GM13977 (cell line): Measurements from ENCODE around the gene NEMP1.
A peak's percentile ranks its signal among the peaks of the same experiment; 100 is the strongest.

Experiments
- DNase-seq: peaks from one replicate; pipeline ENCODE4 v3.0.0; 2012; ENCODE audit warnings: low spot score
- CTCF ChIP-seq: IDR thresholded peaks from 2 replicates; pipeline ENCODE4 v1.5.1; 2012; ENCODE audit warnings: mild to moderate bottlenecking, control low read depth; ENCODE audit not compliant: insufficient read depth; ENCODE audit errors: extremely low read depth, missing control alignments
- in situ Hi-C: fragments of 300-500 bp; cut with MboI; formaldehyde crosslinking; loops from one replicate; pipeline ENCODE4 v1.12.0; 2022; ENCODE audit warnings: low sequenced_read_pairs, low pct_unique_long_range_greater_than_20kb, mixed read lengths, inconsistent platforms; ENCODE audit not compliant: unreplicated experiment

Gene NEMP1

DNA sequence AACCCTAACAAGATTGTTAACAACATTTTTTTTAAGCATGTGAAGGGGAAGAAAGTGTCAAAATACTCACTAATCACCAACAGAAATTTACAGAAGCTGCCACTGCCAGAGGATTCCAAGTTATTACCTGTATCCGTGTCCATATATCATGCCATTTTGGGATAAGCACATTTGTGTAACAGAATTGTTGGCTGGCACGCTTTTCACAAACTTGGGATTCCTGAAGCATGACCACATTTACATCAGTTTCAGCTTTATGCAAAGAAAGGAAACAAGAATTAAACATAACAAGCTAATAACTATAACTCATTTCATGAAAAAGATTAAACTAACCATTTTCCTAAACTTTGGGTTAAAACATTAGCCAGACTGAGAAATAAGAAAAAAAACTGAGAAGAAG, 5.9 kb downstream of the NEMP1 start:
- TF ChIP-seq CTCF = no peak
- in situ Hi-C loops = no loop called here
- no peak for DNase-seq

DNA sequence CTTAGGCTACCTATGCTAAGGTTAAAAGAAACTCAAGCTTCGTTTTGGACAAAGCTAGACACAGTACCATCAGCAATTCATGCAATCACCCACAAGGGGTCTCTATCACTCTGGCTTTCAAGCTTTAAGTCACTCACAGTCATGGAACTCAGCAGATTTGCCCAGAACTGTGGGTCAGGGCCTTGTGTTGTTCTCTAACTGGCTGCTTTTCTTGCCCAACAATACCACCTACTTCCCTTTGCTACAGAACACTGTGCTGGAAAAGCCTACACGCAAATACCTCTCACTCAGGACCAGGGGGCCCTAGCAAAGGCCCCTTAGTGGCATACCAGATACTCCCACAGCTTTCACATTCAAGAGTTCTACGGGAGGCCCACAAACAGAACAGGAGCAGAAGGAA, 9.1 kb downstream of the NEMP1 start:
- peak; percentile 84 for TF ChIP-seq CTCF
- DNase-seq = peak; percentile 54
- in situ Hi-C loops = no loop called here

DNA sequence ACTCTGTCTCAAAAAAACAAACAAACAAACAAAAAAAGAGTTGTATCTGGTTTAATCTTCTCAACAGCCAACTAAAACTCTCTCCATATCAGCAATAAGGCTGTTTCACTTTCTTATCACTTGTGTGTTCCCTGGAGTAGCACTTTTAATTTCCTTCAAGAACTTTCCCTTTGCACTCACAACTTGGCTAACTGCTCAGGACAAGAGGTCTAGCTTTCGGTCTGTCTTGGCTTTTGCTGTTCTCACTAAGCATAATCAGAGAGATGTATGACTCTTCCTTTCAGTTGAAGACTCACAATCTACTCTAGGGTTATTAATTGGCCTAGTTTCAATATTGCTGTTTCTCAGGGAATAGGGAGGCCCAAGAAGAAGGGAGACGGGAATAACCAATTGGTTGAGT, 12.3 kb downstream of the NEMP1 start:
- in situ Hi-C loops = no loop called here
- no peak for TF ChIP-seq CTCF
- no peak for DNase-seq

GRCh38 chr12:57063991-57064685, 14.5 kb downstream of the NEMP1 start:
- in situ Hi-C loops = no loop called here
- DNase-seq = peak; percentile 73
- TF ChIP-seq CTCF = no peak

GRCh38 chr12:57058454-57058853, 20.1 kb downstream of the NEMP1 start:
- TF ChIP-seq CTCF = no peak
- in situ Hi-C loops = no loop called here
- DNase-seq = no peak

GRCh38 chr12:57057067-57057751, 21.4 kb downstream of the NEMP1 start:
- no peak for DNase-seq
- in situ Hi-C loops = no loop called here

More at GRCh38 chr12:57057067-57057751, 21.4 kb downstream of the NEMP1 start:
- no peak for TF ChIP-seq CTCF
